ENCODE measurements around the gene SLC1A7. TPM values are rescaled to one million over a fixed set of nuclear protein-coding genes. Genes with fewer than 3 reads are reported as not detected.
A peak's percentile ranks its signal among the peaks of the same experiment; 100 is the strongest.

The SLC1A7 gene
- total RNA-seq, 1 donor from 2014 or later = not detected

DNA sequence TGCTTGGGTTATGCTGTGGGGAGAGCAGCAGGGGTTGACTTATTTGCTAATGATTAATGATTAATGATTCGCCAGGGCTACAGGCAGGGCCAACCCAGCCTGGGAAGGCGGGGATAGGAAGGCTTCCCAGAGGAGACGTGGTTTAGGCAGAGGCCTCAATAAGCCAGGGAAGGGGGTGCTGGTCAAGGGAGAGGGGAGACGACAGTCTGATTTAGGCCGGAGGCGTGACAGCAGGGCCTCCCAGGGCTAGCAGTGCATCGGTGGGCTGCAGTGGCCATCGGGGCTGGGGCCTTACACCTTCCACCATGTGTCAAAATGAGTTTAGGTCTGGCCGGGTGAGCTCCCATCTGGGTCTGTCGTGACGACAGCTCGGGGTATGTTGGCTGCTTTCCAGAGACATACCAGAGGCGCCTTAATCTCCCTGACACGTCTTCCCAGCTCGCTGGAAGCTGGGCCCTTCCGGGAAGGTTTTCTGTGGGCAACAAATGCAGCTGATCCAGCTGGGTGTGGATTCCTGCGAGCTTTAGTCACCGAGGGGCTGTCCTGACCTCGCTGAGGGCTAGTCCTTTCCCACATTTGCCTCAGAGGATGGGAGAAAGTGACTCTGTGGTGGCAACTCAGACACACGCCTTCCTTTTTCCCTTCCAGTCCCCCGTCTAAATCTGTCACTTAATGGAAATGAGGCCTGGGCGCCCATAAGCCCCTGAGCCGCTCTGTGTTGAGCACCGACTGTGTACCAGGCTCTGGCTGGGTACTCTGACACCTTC lies 3.7 kb upstream of the SLC1A7 start:
- DNase-seq (ENCODE audit: extremely low spot score in 2 of 2) = no peak
- H3K4me3 ChIP-seq = no peak overlapping the region
- intact Hi-C loops (cut with DNase I) = no loop called here

DNA sequence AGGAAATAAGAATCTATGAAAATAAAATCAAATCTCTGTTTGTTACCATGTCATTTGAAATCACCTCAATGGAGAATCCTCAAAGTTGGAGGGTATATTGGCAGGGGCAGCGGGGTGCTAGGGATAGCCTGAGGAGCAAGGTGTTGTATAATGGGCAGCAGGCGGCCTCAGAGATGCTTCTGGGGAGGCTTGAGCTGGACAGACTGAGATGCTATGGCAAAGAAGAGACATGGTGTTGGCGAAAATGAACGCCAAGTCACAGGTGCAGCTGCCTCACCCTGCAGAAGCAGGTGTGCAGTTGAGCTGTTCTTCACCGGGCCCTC lies 3.1 kb upstream of the SLC1A7 start:
- H3K27me3 ChIP-seq = no peaks in the 10 kb centered on the region

More for the DNA sequence above, 3.7 kb upstream of the SLC1A7 start:
- Histone ChIP-seq H3K4me1 (peaks cover 16% of the 10 kb centered on the region), H3K9me3 (no peaks in the 10 kb centered on the region), H3K27ac (peak overlapping the region; percentile 72), H3K36me3 (no peaks in the 10 kb centered on the region), H3K27me3 (no peaks in the 10 kb centered on the region)
- TF ChIP-seq CTCF (IDR thresholded peaks at IDR 0.05) (no peak), POLR2AphosphoS5 (IDR thresholded peaks at IDR 0.05; ENCODE audit: insufficient read depth in 1 of 2, low read depth in 1 of 2) (peak in 1 of 2 donors; percentile 50)

GRCh38 chr1:53145051-53145600 lies 2.7 kb upstream of the SLC1A7 start:
- no peak for DNase-seq (ENCODE audit: extremely low spot score in 2 of 2)

More for the DNA sequence above, 3.1 kb upstream of the SLC1A7 start:
- no peaks in the 10 kb centered on the region for H3K36me3 ChIP-seq
- peaks cover 16% of the 10 kb centered on the region for H3K4me1 ChIP-seq
- H3K27ac ChIP-seq = peak overlapping the region; percentile 72
- H3K9me3 ChIP-seq = no peaks in the 10 kb centered on the region
- DNase-seq (ENCODE audit: extremely low spot score in 2 of 2) = no peak
- no peak overlapping the region for H3K4me3 ChIP-seq
- no peak for TF ChIP-seq CTCF (IDR thresholded peaks at IDR 0.05)
- TF ChIP-seq POLR2A (IDR thresholded peaks at IDR 0.05) = no peak
- TF ChIP-seq POLR2AphosphoS5 (IDR thresholded peaks at IDR 0.05; ENCODE audit: insufficient read depth in 1 of 2, low read depth in 1 of 2) = no peak
- intact Hi-C loops (cut with DNase I) = no loop called here

GRCh38 chr1:53144201-53144600 lies 1.8 kb upstream of the SLC1A7 start:
- no peaks in the 10 kb centered on the region for H3K36me3 ChIP-seq
- intact Hi-C loops (cut with DNase I) = no loop called here
- no peak overlapping the region for H3K4me3 ChIP-seq
- no peaks in the 10 kb centered on the region for H3K27me3 ChIP-seq
- H3K4me1 ChIP-seq = peaks cover 16% of the 10 kb centered on the region
- no peak overlapping the region for H3K27ac ChIP-seq
- H3K9me3 ChIP-seq = no peaks in the 10 kb centered on the region
- DNase-seq (ENCODE audit: extremely low spot score in 2 of 2) = no peak
- TF ChIP-seq POLR2A (IDR thresholded peaks at IDR 0.05) = no peak
- TF ChIP-seq POLR2AphosphoS5 (IDR thresholded peaks at IDR 0.05; ENCODE audit: insufficient read depth in 1 of 2, low read depth in 1 of 2) = no peak
- no peak for TF ChIP-seq CTCF (IDR thresholded peaks at IDR 0.05)

More at GRCh38 chr1:53145051-53145600, 2.7 kb upstream of the SLC1A7 start:
- no peaks in the 10 kb centered on the region for H3K9me3 ChIP-seq
- H3K4me1 ChIP-seq = peaks cover 16% of the 10 kb centered on the region
- no peak for TF ChIP-seq CTCF (IDR thresholded peaks at IDR 0.05)
- no peak for TF ChIP-seq POLR2A (IDR thresholded peaks at IDR 0.05)
- TF ChIP-seq POLR2AphosphoS5 (IDR thresholded peaks at IDR 0.05; ENCODE audit: insufficient read depth in 1 of 2, low read depth in 1 of 2) = no peak
- H3K27ac ChIP-seq = peak overlapping the region; percentile 72
- intact Hi-C loops (cut with DNase I) = no loop called here
- no peaks in the 10 kb centered on the region for H3K36me3 ChIP-seq
- H3K4me3 ChIP-seq = no peak overlapping the region
- H3K27me3 ChIP-seq = no peaks in the 10 kb centered on the region

- Histone ChIP-seq H3K27me3 (no peaks in the 10 kb centered on the region), H3K27ac (no peak overlapping the region), H3K4me3 (no peak overlapping the region), H3K36me3 (no peaks in the 10 kb centered on the region), H3K4me1 (peaks cover 16% of the 10 kb centered on the region), H3K9me3 (no peaks in the 10 kb centered on the region)
- TF ChIP-seq POLR2AphosphoS5 (IDR thresholded peaks at IDR 0.05; ENCODE audit: insufficient read depth in 1 of 2, low read depth in 1 of 2) (no peak), CTCF (IDR thresholded peaks at IDR 0.05) (no peak), POLR2A (IDR thresholded peaks at IDR 0.05) (no peak)
- no peak for DNase-seq (ENCODE audit: extremely low spot score in 2 of 2)
- intact Hi-C loops (cut with DNase I) = no loop called here
Observed at GRCh38 chr1:53143527-53143926, 1.1 kb upstream of the SLC1A7 start.
